NB4 (cell line): Measurements from ENCODE around the gene ROBO4.

Source experiments
- DNase-seq: peaks from one replicate; pipeline ENCODE4 v3.0.0; 2010; ENCODE audit warnings: low read depth
- H3K4me3 ChIP-seq: one replicate; pipeline ENCODE4 v1.5.1; 2011; ENCODE audit warnings: mild to moderate bottlenecking, low read depth, low read length, moderate library complexity
- MYC ChIP-seq: IDR thresholded peaks from 2 replicates; pipeline ENCODE4 v1.6.1; 2011; ENCODE audit warnings: low read depth, low read length
- POLR2A ChIP-seq: IDR thresholded peaks from 2 replicates; pipeline ENCODE4 v1.6.1; 2011; ENCODE audit warnings: mild to moderate bottlenecking; ENCODE audit not compliant: insufficient read length; ENCODE audit errors: extremely low read depth
- TF ChIP-seq, protein P1 (sequence below): IDR thresholded peaks from 2 replicates; pipeline ENCODE4 v1.6.1; 2011; ENCODE audit warnings: low read depth, low read length
- TF ChIP-seq, protein P2 (sequence below): IDR thresholded peaks from one replicate; pipeline ENCODE4 v1.5.1; 2012; ENCODE audit warnings: low read depth, low read length

The ROBO4 gene

DNA sequence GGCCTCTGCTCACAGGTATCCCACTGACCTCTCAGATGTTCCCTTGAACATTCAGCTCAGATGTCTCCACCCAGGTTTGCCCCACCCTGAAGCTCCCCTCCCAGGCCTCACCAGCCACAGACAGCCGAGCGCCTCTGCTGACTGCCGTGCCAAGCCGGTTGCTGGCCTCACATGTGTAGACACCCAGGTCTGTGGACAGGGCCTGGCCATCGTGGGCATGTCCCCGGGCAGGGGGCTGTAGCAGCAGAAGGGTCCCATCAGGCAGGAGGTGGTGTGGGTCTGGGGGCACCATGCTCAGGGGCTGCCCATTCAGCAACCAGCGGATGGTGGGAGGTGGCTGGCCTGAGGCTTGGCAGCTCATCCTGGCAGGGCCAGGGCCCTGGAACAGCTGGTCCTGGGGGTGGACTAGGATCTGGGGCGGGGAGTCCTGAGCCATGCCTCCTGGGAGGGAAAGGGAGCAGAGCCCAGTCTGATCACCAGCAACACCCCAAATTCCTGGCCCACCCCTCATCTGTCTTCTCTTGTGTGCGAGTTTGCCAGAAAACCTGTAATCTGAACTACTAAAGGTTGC is 759 bp downstream of the ROBO4 start:
- DNase-seq = no peak
- TF ChIP-seq, protein P1, sequence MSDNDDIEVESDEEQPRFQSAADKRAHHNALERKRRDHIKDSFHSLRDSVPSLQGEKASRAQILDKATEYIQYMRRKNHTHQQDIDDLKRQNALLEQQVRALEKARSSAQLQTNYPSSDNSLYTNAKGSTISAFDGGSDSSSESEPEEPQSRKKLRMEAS = no peak
- TF ChIP-seq MYC (no peak), POLR2A (no peak)
- TF ChIP-seq, protein P2, sequence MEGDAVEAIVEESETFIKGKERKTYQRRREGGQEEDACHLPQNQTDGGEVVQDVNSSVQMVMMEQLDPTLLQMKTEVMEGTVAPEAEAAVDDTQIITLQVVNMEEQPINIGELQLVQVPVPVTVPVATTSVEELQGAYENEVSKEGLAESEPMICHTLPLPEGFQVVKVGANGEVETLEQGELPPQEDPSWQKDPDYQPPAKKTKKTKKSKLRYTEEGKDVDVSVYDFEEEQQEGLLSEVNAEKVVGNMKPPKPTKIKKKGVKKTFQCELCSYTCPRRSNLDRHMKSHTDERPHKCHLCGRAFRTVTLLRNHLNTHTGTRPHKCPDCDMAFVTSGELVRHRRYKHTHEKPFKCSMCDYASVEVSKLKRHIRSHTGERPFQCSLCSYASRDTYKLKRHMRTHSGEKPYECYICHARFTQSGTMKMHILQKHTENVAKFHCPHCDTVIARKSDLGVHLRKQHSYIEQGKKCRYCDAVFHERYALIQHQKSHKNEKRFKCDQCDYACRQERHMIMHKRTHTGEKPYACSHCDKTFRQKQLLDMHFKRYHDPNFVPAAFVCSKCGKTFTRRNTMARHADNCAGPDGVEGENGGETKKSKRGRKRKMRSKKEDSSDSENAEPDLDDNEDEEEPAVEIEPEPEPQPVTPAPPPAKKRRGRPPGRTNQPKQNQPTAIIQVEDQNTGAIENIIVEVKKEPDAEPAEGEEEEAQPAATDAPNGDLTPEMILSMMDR = no peak
- no peak overlapping the region for H3K4me3 ChIP-seq

DNA sequence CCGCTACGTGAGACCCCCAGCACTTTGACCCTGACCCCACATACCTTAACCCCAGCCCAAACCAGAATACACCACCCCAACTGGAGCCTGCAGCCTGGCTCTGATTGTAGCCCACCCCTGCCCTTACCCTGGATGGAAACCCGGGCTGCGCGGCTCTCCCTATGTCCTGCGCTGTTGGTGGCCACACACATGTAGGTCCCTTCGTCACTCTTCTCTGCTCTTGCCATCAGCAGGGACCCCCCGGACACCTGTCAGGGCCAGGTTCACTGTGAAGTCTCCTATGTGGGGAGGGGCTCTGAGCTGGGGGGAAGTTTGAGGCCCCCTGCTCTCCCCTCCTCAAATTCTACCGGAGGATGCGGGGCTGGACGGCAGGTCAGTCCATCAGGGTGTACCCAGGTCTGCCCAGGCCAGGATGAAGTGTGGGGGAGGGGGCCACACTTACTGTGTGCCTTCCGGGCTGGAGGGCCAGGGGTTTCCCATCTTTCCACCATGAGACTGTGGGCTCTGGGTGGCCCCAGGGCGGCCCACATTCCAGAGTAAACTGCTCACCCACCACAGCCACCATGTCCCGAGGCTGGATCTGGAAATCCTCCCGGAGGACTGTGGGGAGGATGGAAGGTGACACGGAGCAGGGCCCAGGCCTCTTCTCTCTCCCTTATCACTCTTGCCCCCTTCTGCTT is 1.5 kb downstream of the ROBO4 start:
- no peak for DNase-seq
- H3K4me3 ChIP-seq = no peak overlapping the region
- TF ChIP-seq MYC (no peak), POLR2A (no peak)
- TF ChIP-seq, protein P2 = no peak
- TF ChIP-seq, protein P1 = no peak

DNA sequence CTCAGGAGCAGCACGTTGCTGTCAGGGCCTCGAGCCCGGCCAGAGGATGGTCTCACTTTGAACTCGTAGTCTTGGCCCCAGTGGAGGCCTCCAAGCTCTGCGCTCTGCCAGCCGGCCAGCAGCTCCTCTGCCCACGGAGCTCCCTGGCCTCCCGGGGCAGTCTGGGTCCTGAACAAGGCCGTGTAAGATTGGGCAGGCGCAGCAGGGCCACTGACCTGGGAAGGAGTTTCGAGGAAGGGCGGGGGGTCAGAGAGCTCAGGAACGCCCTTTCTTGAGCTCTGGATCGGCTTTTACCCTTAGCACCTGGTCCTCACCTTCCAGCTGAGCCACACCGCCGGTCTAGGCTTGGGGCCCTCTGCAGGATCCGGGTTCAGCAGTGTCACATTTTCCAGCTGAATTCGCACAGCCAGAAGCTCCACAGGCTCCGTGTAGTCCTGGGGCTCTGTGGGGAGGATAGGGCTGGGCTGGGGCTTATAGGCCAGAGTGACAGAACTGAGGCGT is 2.1 kb downstream of the ROBO4 start:
- TF ChIP-seq, protein P1 = no peak
- no peak for TF ChIP-seq POLR2A
- TF ChIP-seq, protein P2 = no peak
- no peak for TF ChIP-seq MYC
- no peak for DNase-seq
- no peak overlapping the region for H3K4me3 ChIP-seq

DNA sequence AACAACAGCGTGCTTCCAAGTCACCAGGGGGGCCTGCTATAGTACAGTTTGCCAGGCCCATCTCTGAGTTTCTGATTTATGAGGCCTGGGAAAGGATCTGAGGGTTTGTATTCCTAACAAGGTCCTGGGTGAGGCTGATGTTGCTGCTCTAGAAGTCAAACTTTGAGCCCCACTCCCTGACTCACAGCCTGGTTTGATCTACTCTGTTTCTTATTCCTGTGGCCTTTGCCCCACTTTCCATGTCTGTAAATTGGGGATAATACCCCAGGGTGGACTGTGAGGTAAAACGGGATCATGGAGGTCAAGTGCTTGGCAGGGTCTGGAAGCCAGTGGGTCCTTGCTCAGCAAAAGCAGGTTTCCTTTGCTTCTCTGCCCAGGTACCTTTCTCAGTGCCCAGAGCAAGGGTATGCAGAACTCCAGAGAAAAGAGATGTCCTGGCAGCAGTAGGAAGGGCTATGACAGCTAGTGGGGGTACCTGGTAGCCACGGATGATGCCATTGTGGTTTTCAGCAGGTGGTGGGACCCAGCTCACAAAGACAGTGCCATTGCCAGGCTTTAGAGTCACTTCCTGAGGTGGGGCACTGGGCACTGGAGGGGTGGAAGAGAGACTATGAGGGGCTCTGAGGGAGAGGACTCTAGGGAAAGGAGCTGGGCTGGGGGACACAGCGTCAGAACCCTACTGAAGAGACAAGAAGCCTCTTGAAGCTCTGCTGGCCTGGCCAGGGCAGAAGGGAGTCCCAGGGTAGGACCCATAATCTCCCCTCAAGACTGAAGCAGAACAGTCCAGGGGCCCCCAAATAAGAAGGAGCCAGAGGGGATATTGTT is 2.8 kb downstream of the ROBO4 start:
- no peak for DNase-seq
- TF ChIP-seq POLR2A = no peak
- TF ChIP-seq, protein P1 = no peak
- TF ChIP-seq, protein P2 = no peak
- TF ChIP-seq MYC = no peak
- H3K4me3 ChIP-seq = no peak overlapping the region

DNA sequence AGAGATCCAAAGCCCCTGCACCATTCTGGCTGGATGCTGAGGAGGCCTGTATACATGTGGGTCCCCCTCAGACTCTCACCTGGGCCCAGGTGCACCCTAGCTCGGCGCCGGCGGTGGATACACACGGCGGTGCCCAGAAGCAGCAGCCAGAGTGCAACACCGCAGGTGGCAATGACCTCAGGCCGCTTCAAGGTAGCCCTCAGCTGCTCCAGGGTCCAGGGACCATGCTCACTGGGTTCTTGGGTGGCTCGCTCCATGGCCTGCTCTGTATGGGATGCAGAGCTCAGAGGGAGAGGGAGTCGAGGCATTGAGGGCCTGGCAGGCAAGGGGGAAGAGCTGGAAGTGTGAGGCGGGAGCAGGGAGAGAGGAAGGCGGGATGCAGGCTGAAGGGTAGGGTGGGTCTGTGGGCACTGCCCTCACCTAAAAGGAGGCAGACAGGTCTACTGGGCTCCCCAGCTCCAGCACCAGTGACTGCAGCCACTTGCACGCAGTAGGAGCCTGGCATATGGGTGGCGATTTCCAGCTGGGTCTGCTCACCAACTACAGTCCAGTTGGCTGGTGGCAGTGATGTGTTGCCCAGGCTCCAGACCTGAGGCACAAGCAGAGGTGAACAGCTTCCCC is 3.8 kb downstream of the ROBO4 start:
- TF ChIP-seq POLR2A (no peak), MYC (no peak)
- TF ChIP-seq, protein P1 = no peak
- TF ChIP-seq, protein P2 = no peak
- no peak overlapping the region for H3K4me3 ChIP-seq
- DNase-seq = no peak
